ENCODE measurements around the gene SYNPO2L.

The SYNPO2L gene

GRCh38 chr10:73614720-73615119, 41.1 kb downstream of the SYNPO2L start:
- TF ChIP-seq CTCF (IDR thresholded peaks at IDR 0.05; ENCODE audit: insufficient read depth, low read depth, low read length, missing control alignments): no peak
- no peak overlapping the region for H3K4me3 ChIP-seq (ENCODE audit: low read length)
- no peak for DNase-seq (ENCODE audit: low read depth)

GRCh38 chr10:73609116-73609515, 46.7 kb downstream of the SYNPO2L start:
- no peak for DNase-seq (ENCODE audit: low read depth)
- TF ChIP-seq CTCF (IDR thresholded peaks at IDR 0.05; ENCODE audit: insufficient read depth, low read depth, low read length, missing control alignments): no peak
- no peak overlapping the region for H3K4me3 ChIP-seq (ENCODE audit: low read length)

- peak; percentile 99 for DNase-seq (ENCODE audit: low read depth)
- H3K4me3 ChIP-seq (ENCODE audit: low read length): peak overlapping the region; percentile 33
- no peak for TF ChIP-seq CTCF (IDR thresholded peaks at IDR 0.05; ENCODE audit: insufficient read depth, low read depth, low read length, missing control alignments)
Measured at GRCh38 chr10:73601486-73601921, 54.3 kb downstream of the SYNPO2L start.

GRCh38 chr10:73597346-73597745, 58.5 kb downstream of the SYNPO2L start:
- no peak for TF ChIP-seq CTCF (IDR thresholded peaks at IDR 0.05; ENCODE audit: insufficient read depth, low read depth, low read length, missing control alignments)
- peak; percentile 50 for DNase-seq (ENCODE audit: low read depth)
- no peak overlapping the region for H3K4me3 ChIP-seq (ENCODE audit: low read length)
